ENCODE data around the gene SGK2.
"Not testable (repeated sequence)": the region's sequence is repeated elsewhere in the genome, so short reads cannot be mapped to it uniquely, and the experiment has no call there.

DNA sequence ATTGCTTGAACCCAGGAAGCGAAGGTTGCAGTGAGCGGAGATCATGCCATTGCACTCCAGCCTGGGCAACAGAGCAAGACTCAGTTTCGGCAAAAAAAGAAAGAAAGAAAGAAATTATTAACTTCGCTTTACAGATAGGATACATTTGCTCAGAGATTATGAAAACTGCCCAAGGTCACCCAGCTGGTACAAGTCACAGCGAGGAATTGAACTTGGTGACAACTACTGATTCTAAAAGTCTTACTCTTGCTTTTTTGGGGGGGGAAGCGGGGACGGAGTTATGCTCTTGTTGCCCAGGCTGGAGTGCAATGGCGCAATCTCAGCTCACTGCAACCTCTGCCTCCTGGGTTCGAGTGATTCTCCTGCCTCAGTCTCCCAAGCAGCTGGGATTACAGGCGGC is 29.7 kb downstream of the SGK2 start:
- TF ChIP-seq, protein P1, sequence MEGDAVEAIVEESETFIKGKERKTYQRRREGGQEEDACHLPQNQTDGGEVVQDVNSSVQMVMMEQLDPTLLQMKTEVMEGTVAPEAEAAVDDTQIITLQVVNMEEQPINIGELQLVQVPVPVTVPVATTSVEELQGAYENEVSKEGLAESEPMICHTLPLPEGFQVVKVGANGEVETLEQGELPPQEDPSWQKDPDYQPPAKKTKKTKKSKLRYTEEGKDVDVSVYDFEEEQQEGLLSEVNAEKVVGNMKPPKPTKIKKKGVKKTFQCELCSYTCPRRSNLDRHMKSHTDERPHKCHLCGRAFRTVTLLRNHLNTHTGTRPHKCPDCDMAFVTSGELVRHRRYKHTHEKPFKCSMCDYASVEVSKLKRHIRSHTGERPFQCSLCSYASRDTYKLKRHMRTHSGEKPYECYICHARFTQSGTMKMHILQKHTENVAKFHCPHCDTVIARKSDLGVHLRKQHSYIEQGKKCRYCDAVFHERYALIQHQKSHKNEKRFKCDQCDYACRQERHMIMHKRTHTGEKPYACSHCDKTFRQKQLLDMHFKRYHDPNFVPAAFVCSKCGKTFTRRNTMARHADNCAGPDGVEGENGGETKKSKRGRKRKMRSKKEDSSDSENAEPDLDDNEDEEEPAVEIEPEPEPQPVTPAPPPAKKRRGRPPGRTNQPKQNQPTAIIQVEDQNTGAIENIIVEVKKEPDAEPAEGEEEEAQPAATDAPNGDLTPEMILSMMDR (IDR thresholded peaks at IDR 0.05) = not testable (repeated sequence)
- TF ChIP-seq RAD21 (IDR thresholded peaks at IDR 0.05; ENCODE audit: low read length); GATA2 (CRISPR knock-in tag; IDR thresholded peaks at IDR 0.05); PBX3 (IDR thresholded peaks at IDR 0.05); SIN3A (IDR thresholded peaks at IDR 0.05; ENCODE audit: borderline replicate concordance, low read depth, low read length); TEAD4 (IDR thresholded peaks at IDR 0.05; ENCODE audit: borderline replicate concordance, insufficient read depth): not testable (repeated sequence)
- TF ChIP-seq, protein P2, sequence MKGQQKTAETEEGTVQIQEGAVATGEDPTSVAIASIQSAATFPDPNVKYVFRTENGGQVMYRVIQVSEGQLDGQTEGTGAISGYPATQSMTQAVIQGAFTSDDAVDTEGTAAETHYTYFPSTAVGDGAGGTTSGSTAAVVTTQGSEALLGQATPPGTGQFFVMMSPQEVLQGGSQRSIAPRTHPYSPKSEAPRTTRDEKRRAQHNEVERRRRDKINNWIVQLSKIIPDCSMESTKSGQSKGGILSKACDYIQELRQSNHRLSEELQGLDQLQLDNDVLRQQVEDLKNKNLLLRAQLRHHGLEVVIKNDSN (IDR thresholded peaks at IDR 0.05; ENCODE audit: borderline replicate concordance, low read depth) = not testable (repeated sequence)
- TF ChIP-seq, protein P3, sequence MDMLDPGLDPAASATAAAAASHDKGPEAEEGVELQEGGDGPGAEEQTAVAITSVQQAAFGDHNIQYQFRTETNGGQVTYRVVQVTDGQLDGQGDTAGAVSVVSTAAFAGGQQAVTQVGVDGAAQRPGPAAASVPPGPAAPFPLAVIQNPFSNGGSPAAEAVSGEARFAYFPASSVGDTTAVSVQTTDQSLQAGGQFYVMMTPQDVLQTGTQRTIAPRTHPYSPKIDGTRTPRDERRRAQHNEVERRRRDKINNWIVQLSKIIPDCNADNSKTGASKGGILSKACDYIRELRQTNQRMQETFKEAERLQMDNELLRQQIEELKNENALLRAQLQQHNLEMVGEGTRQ (IDR thresholded peaks at IDR 0.05; ENCODE audit: borderline replicate concordance, low read depth, low read length) = not testable (repeated sequence)
